Superior temporal gyrus (tissue), 1 donor: ENCODE data around the gene SH2D3C.
A peak's percentile ranks its signal among the peaks of the same experiment; 100 is the strongest.
"Not testable (repeated sequence)": the region's sequence is repeated elsewhere in the genome, so short reads cannot be mapped to it uniquely, and the experiment has no call there.

ENCODE experiments used
- DNase-seq: peaks from one replicate; pipeline ENCODE4 v3.0.0-alpha.2; 2016; ENCODE audit errors: extremely low spot score

SH2D3C gene

DNA sequence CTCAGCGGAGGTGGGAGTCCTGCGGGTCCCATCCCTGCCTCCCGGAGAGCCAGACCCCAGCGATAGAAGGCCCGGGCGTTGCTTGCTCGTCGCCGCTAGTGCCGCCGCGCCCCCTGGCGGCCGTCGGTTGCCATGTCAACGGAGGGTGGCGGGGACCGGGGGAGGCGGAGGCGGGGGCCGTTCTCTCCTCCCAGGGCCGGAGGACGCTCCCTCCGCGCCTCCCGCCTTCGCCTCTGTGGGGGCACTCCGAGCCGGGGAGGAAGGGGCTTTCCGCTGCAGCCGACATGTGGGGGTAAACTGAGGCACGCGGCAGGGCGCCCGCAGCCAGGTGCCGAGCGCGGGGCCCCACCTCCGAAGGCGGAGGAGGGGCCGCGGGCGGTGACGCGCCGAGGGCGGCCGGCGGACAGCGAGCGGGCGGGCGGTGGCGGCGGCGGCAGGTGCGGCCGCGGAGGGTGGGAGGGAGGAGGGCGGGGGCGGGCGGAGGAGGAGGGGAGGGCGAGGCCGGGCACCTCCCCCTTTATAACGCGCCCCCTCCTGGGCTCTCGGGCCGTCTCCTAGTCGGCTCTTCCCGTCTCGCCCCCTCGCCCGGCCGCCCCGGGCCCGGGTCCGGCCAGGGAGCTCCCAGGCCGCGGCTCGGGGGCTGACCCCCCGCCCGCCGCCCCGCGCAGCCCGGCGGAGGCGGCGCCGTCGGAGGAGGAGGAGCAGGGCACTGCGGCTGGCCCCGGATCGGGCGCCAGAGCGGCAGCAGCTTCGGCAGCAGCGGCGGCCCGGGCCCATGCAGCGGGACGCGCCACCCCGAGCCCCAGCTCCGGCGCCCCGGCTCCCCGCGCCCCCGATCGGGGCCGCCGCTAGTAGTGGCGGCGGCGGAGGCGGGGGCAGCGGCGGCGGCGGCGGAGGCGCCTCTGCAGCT is 6.8 kb upstream of the SH2D3C start:
- peak; percentile 83 for DNase-seq

GRCh38 chr9:127783111-127784008 is 4.9 kb upstream of the SH2D3C start:
- DNase-seq: no peak

- DNase-seq: no peak
These were observed 3.3 kb upstream of the SH2D3C start for GRCh38 chr9:127781806-127782205.

GRCh38 chr9:127780909-127781308 is 2.4 kb upstream of the SH2D3C start:
- DNase-seq: not testable (repeated sequence)

DNA sequence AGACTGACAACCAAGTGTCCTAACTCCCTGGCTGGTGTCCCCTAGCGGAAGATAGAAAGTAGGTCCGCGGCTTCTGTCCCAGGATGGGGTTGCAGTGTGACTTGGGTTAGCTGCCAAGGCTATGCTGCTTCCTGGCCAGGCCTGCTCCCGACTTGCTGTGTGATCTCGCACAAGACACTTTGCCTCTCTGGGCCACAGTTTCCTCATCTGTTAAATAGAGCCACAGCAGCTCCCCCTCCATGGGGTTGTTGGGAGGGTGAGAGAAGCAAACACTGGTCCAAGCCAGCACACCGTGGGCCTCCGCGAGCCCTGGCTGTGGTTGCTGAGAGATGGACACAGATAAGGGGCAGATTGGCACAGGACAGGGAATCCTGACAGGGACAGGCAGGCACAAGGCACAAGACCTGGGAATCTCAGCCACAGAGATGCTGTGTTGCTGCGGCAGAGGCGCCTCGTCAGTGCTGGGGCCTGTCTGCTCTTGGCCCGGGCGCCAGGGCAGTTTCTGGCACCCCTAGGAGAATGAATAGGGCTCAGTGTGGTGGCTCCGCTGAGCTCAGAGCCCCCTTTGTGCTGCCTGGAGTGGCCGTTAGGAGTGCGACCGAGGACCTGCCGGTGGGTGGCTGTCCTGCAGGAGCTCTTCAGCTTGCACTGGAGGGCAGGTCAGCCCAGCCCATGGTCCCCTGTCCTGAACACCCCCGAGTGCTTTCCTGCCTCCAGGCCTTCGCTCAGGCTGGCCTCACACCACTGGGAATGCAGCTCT is 1.8 kb upstream of the SH2D3C start:
- DNase-seq: peak; percentile 63

GRCh38 chr9:127779136-127779981 is 893 bp upstream of the SH2D3C start:
- no peak for DNase-seq

- no peak for DNase-seq
These were observed 992 bp downstream of the SH2D3C start for GRCh38 chr9:127777368-127777980.

GRCh38 chr9:127776924-127777289 is 1.6 kb downstream of the SH2D3C start:
- no peak for DNase-seq

GRCh38 chr9:127776195-127776923 is 2.1 kb downstream of the SH2D3C start:
- DNase-seq: no peak

GRCh38 chr9:127773981-127774380 is 4.5 kb downstream of the SH2D3C start:
- no peak for DNase-seq

- DNase-seq: no peak
These were observed 5.2 kb downstream of the SH2D3C start for GRCh38 chr9:127773272-127773671.

DNA sequence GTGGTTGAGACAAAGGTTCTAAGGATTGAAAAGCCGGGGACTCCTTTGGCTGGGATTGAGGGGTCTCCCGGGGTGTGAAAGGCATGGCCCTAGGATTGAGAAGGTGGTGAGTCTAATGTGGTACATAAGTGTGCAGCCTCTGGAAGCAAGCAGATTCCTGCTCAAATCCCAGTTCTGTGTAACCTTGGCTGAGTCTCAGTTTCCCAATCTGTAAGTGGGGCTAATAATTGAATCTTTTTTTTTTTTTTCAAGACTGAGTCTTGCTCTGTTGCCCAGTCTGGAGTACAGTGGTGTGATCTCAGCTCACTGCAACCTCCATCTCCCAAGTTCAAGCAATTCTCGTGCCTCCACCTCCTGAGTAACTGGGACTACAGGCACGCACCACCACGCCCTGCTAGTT is 5.9 kb downstream of the SH2D3C start:
- no peak for DNase-seq

DNA sequence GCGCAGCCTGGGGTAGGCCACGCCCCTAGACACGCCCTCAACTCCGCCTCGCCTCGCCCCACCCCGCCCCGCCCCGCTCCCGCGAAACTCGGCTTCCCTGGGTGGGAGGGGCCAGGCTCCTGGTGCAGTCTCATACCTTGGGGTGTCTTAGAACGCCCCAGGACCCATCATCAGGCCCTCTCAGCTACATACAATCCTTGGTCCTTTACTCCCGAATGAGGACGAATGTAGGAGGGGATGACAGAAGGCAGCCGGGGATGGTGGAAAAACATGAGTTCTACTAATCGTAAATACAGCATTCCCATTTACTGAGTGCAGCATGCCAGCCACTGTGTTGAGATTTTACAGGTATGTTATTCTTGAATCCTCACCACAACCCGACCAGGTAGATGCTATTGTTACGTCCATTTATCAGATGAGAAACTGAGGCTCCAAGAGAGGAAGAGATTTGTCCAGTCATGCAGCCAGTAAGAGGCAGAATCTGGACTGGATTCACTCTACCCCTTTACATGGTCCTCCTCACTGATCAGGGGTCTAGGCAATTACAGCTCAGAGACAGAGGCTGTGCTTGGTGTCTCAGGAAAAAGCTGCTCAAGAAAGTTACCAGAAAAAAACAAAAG is 6.8 kb downstream of the SH2D3C start:
- no peak for DNase-seq

DNA sequence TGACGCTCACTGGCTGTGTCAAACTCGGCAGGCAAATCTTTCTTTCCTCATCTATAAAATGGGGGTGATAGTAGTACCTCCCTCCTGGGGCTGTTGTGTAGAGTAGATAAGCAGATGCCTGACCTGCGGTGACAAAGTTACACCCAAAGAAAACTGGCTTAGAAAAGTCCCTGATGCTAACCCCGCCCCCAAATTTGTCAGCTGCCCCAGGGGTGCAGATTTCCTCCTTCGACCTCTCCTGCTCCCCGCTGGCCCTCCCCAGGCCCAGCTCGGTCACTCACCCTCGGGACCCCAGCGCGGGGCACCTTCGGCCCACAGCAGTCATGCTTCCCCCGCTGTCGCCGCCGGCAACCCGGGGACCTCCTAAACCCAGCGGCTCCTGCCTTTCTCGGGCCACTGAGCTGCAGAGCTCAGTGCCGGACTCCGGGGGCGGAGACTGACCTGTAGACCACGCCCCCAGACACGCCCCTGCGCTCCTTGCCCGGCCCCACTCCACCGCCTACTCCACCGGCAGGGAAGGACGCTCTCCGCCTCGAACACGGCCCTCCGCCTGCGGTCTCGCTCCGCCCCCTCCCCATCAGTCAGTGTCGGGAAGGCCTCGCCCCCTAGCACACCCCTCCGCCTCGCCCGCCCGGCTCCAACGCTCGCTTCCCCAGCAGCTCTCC is 7.4 kb downstream of the SH2D3C start:
- DNase-seq: peak; percentile 77

- DNase-seq: no peak
These were observed 7.9 kb downstream of the SH2D3C start for GRCh38 chr9:127770583-127770904.

- no peak for DNase-seq
These were observed 8.4 kb downstream of the SH2D3C start for GRCh38 chr9:127769929-127770582.

GRCh38 chr9:127769101-127769500 is 9.4 kb downstream of the SH2D3C start:
- no peak for DNase-seq

DNA sequence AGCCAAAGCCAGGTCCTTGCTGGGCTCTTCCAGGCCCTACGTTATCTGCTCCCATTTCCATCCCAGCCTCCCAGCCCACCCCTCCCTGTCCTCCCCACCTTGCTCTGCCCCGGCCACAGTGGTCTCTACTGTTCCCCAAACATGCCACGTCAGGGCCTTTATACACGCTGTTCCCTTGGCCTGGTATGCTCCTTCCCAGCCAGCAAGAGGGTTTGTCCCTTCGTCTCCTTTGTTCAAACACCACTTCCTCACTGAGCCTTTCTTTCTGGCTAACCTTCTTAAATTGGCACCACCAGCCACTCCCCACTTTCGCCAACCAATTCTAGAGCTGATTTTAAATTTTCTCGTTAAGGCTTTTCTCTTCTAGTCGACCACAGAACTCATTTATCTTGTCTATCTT is 9.8 kb downstream of the SH2D3C start:
- DNase-seq: no peak
